ENCODE results near the gene UEVLD.

UEVLD gene

DNA sequence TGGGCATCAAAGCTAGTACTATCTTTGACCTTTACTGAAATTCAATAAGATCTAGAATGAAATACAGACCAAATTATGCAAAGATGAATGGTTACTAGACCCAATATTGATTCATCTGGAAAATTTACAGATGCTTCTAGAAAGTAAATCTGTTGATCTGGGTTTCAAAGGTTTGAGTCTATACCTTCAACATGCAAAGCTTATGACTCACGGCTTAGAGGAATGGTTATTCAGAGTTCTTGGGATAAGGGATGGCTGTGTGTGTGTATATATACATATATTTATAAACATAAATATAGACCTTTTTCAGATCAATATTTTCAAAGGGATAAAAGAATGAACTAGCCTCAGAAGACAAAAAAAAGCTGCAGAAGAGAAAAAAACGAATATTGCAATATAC lies 44.3 kb upstream of the UEVLD start:
- TF ChIP-seq ZBTB7A (IDR thresholded peaks at IDR 0.05; ENCODE audit: low read depth) = no peak
- TF ChIP-seq EP300 (IDR thresholded peaks at IDR 0.05; ENCODE audit: borderline replicate concordance) = no peak
- no peak for TF ChIP-seq YY1 (IDR thresholded peaks at IDR 0.05; ENCODE audit: low read depth)
- TF ChIP-seq TAF1 (IDR thresholded peaks at IDR 0.05; ENCODE audit: low read depth) = no peak

DNA sequence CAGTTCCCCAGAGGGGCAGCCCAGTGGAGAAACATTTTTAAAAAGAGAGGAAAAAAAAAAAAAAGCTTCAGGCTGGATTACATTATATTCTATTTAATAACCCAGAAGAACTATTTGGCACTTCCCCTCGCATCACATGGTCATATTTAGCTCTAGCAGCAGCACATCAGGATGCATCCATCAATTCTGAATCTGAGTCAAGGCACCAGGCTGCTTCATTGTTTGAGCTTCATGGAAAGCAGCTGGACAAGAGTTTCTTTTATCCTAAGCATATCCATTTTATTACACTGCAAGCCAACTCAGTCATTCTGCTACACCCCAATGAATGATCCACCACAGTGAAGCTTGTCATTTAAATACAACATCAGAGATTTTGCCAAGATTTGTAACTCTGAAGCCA lies 35.6 kb upstream of the UEVLD start:
- TF ChIP-seq TCF12 (IDR thresholded peaks at IDR 0.05; ENCODE audit: low read depth) = no peak
- no peak for TF ChIP-seq MAX (IDR thresholded peaks at IDR 0.05)
- TF ChIP-seq, protein P1, sequence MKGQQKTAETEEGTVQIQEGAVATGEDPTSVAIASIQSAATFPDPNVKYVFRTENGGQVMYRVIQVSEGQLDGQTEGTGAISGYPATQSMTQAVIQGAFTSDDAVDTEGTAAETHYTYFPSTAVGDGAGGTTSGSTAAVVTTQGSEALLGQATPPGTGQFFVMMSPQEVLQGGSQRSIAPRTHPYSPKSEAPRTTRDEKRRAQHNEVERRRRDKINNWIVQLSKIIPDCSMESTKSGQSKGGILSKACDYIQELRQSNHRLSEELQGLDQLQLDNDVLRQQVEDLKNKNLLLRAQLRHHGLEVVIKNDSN (IDR thresholded peaks at IDR 0.05) = no peak
- TF ChIP-seq EP300 (IDR thresholded peaks at IDR 0.05; ENCODE audit: borderline replicate concordance) = no peak
- no peak for TF ChIP-seq TAF1 (IDR thresholded peaks at IDR 0.05; ENCODE audit: low read depth)
- no peak for TF ChIP-seq ZBTB7A (IDR thresholded peaks at IDR 0.05; ENCODE audit: low read depth)
- no peak for TF ChIP-seq TEAD4 (IDR thresholded peaks at IDR 0.05)
- no peak for TF ChIP-seq FOXM1 (IDR thresholded peaks at IDR 0.05; ENCODE audit: borderline replicate concordance, low read depth)
- no peak for TF ChIP-seq NFIC (IDR thresholded peaks at IDR 0.05)
- no peak for TF ChIP-seq CREB1 (IDR thresholded peaks at IDR 0.05; ENCODE audit: low read depth)
- no peak for TF ChIP-seq YY1 (IDR thresholded peaks at IDR 0.05; ENCODE audit: low read depth)
- no peak for TF ChIP-seq REST (IDR thresholded peaks at IDR 0.05; ENCODE audit: low read depth)
- no peak for TF ChIP-seq RAD21 (IDR thresholded peaks at IDR 0.05; ENCODE audit: low read depth)
- TF ChIP-seq CEBPB (IDR thresholded peaks at IDR 0.05) = no peak
- no peak for TF ChIP-seq EGR1 (IDR thresholded peaks at IDR 0.05)

GRCh38 chr11:18623707-18624106 lies 35.2 kb upstream of the UEVLD start:
- TF ChIP-seq MAX (IDR thresholded peaks at IDR 0.05) (no peak), TAF1 (IDR thresholded peaks at IDR 0.05; ENCODE audit: low read depth) (no peak), ZBTB7A (IDR thresholded peaks at IDR 0.05; ENCODE audit: low read depth) (no peak), TEAD4 (IDR thresholded peaks at IDR 0.05) (no peak), EP300 (IDR thresholded peaks at IDR 0.05; ENCODE audit: borderline replicate concordance) (no peak), CEBPB (IDR thresholded peaks at IDR 0.05) (no peak), FOXM1 (IDR thresholded peaks at IDR 0.05; ENCODE audit: borderline replicate concordance, low read depth) (no peak), NFIC (IDR thresholded peaks at IDR 0.05) (no peak), REST (IDR thresholded peaks at IDR 0.05; ENCODE audit: low read depth) (no peak), RAD21 (IDR thresholded peaks at IDR 0.05; ENCODE audit: low read depth) (no peak)
- TF ChIP-seq, protein P1 (IDR thresholded peaks at IDR 0.05) = no peak

- TF ChIP-seq FOXM1 (IDR thresholded peaks at IDR 0.05; ENCODE audit: borderline replicate concordance, low read depth) (no peak), EGR1 (IDR thresholded peaks at IDR 0.05) (no peak), MAX (IDR thresholded peaks at IDR 0.05) (no peak), NFIC (IDR thresholded peaks at IDR 0.05) (no peak), ZBTB7A (IDR thresholded peaks at IDR 0.05; ENCODE audit: low read depth) (no peak), CREB1 (IDR thresholded peaks at IDR 0.05; ENCODE audit: low read depth) (no peak), TAF1 (IDR thresholded peaks at IDR 0.05; ENCODE audit: low read depth) (no peak)
- TF ChIP-seq, protein P1 (IDR thresholded peaks at IDR 0.05) = no peak
Observed at GRCh38 chr11:18618342-18619025, 29.9 kb upstream of the UEVLD start.

DNA sequence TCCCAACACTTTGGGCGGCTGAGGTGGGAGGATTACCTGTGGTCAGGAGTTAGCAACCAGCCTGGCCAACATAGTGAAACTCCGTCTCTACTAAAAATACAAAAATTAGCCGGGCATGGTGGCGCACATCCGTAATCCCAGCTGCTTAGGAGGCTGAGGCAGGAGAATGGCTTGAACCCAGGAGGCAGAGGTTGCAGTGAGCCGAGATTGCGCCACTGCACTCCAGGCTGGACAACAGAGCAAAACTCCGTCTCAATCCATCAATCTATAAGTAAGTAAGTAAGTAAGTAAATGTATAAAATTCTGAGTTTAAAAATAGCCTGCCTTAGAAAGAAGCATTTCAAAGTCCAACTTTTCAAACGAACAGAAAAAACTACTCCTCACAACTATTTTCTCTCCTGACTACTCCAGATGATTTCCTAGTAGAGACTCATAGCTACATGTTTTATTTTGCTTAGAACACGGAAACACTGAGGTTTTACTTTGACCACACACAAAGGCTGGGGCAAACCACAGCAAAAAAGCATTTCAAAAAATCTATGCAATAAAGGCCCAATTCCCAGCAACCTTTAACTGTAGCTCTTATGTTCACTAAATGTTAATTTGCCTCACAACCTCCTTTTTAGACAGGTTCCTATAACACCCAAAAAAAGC lies 29.3 kb upstream of the UEVLD start:
- TF ChIP-seq RAD21 (IDR thresholded peaks at IDR 0.05; ENCODE audit: low read depth) = no peak
- TF ChIP-seq, protein P1 (IDR thresholded peaks at IDR 0.05) = no peak
- TF ChIP-seq ZBTB7A (IDR thresholded peaks at IDR 0.05; ENCODE audit: low read depth) = no peak
- no peak for TF ChIP-seq MAX (IDR thresholded peaks at IDR 0.05)
- TF ChIP-seq TEAD4 (IDR thresholded peaks at IDR 0.05) = no peak
- TF ChIP-seq TAF1 (IDR thresholded peaks at IDR 0.05; ENCODE audit: low read depth) = no peak
- TF ChIP-seq EGR1 (IDR thresholded peaks at IDR 0.05) = no peak
- TF ChIP-seq REST (IDR thresholded peaks at IDR 0.05; ENCODE audit: low read depth) = no peak
- no peak for TF ChIP-seq YY1 (IDR thresholded peaks at IDR 0.05; ENCODE audit: low read depth)
- TF ChIP-seq CEBPB (IDR thresholded peaks at IDR 0.05) = no peak
- no peak for TF ChIP-seq FOXM1 (IDR thresholded peaks at IDR 0.05; ENCODE audit: borderline replicate concordance, low read depth)
- no peak for TF ChIP-seq CREB1 (IDR thresholded peaks at IDR 0.05; ENCODE audit: low read depth)
- no peak for TF ChIP-seq EP300 (IDR thresholded peaks at IDR 0.05; ENCODE audit: borderline replicate concordance)
- TF ChIP-seq TCF12 (IDR thresholded peaks at IDR 0.05; ENCODE audit: low read depth) = no peak
- TF ChIP-seq NFIC (IDR thresholded peaks at IDR 0.05) = no peak
